ENCODE data around the gene SHB. TPM values are rescaled to one million over a fixed set of nuclear protein-coding genes. Genes with fewer than 3 reads are reported as not detected.

Gene SHB
- total RNA-seq, 2 experiments from 2014 or later, result 0.23 to 1.1 TPM

GRCh38 chr9:38096238-38096805 is 27.3 kb upstream of the SHB start:
- no peak overlapping the region for H3K4me3 Mint-ChIP-seq
- H3K9me3 Mint-ChIP-seq (ENCODE audit: low read depth), result no peaks in the 10 kb centered on the region
- CTCF ChIA-PET, result no interaction called here
- ATAC-seq (no peak), DNase-seq (peak; percentile 14)
- H3K36me3 Mint-ChIP-seq, result no peaks in the 10 kb centered on the region
- no peak overlapping the region for H3K27ac Mint-ChIP-seq
- H3K4me1 Mint-ChIP-seq, result no peaks in the 10 kb centered on the region
- peaks cover 35% of the 10 kb centered on the region for H3K27me3 Mint-ChIP-seq

GRCh38 chr9:38094165-38094564 is 25.1 kb upstream of the SHB start:
- H3K36me3 Mint-ChIP-seq, result no peaks in the 10 kb centered on the region
- CTCF ChIA-PET, result interaction anchor here (0.6 to 0.9 kb wide), 2 partner anchors 180 to 365 kb away, joined by 3 read pairs; no protein-coding TSS in a partner anchor

GRCh38 chr9:38092656-38093055 is 23.6 kb upstream of the SHB start:
- ATAC-seq, result no peak
- CTCF ChIA-PET, result no interaction called here
- no peaks in the 10 kb centered on the region for H3K36me3 Mint-ChIP-seq
- H3K27me3 Mint-ChIP-seq, result peaks cover 26% of the 10 kb centered on the region
- H3K9me3 Mint-ChIP-seq (ENCODE audit: low read depth), result no peaks in the 10 kb centered on the region
- no peak overlapping the region for H3K27ac Mint-ChIP-seq
- H3K4me1 Mint-ChIP-seq, result no peaks in the 10 kb centered on the region
- no peak overlapping the region for H3K4me3 Mint-ChIP-seq
- DNase-seq, result no peak

More at GRCh38 chr9:38094165-38094564, 25.1 kb upstream of the SHB start:
- peaks cover 31% of the 10 kb centered on the region for H3K27me3 Mint-ChIP-seq
- H3K9me3 Mint-ChIP-seq (ENCODE audit: low read depth), result no peaks in the 10 kb centered on the region
- ATAC-seq (no peak), DNase-seq (peak; percentile 14)
- H3K4me1 Mint-ChIP-seq, result no peaks in the 10 kb centered on the region
- H3K27ac Mint-ChIP-seq, result no peak overlapping the region
- H3K4me3 Mint-ChIP-seq, result no peak overlapping the region

- no peak overlapping the region for H3K4me3 Mint-ChIP-seq
- CTCF ChIA-PET, result interaction anchor here (1.3 to 1.5 kb wide), 2 partner anchors 179 to 182 kb away, joined by 3 to 6 read pairs; no protein-coding TSS in a partner anchor
- no peak overlapping the region for H3K27ac Mint-ChIP-seq
- no peaks in the 10 kb centered on the region for H3K4me1 Mint-ChIP-seq
- peaks cover 26% of the 10 kb centered on the region for H3K27me3 Mint-ChIP-seq
- H3K36me3 Mint-ChIP-seq, result no peaks in the 10 kb centered on the region
- no peak for ATAC-seq
- DNase-seq, result no peak
- no peaks in the 10 kb centered on the region for H3K9me3 Mint-ChIP-seq (ENCODE audit: low read depth)
These were observed 23.1 kb upstream of the SHB start for GRCh38 chr9:38092200-38092524.

- ATAC-seq, result no peak
- H3K27me3 Mint-ChIP-seq, result peaks cover 29% of the 10 kb centered on the region
These were observed 22.5 kb upstream of the SHB start for GRCh38 chr9:38091310-38092199.

GRCh38 chr9:38090170-38090569 is 21.1 kb upstream of the SHB start:
- CTCF ChIA-PET, result interaction anchor here (1.6 to 5.1 kb wide), 2 partner anchors 19 to 178 kb away, joined by 4 to 51 read pairs; no protein-coding TSS in a partner anchor
- no peaks in the 10 kb centered on the region for H3K9me3 Mint-ChIP-seq (ENCODE audit: low read depth)
- ATAC-seq (no peak), DNase-seq (peak; percentile 18)
- H3K4me3 Mint-ChIP-seq, result no peak overlapping the region
- no peaks in the 10 kb centered on the region for H3K4me1 Mint-ChIP-seq
- no peaks in the 10 kb centered on the region for H3K36me3 Mint-ChIP-seq
- H3K27me3 Mint-ChIP-seq, result peaks cover 35% of the 10 kb centered on the region
- no peak overlapping the region for H3K27ac Mint-ChIP-seq

More at GRCh38 chr9:38091310-38092199, 22.5 kb upstream of the SHB start:
- CTCF ChIA-PET, result interaction anchor here (1.3 to 1.5 kb wide), 2 partner anchors 178 to 181 kb away, joined by 3 to 6 read pairs; no protein-coding TSS in a partner anchor
- no peaks in the 10 kb centered on the region for H3K9me3 Mint-ChIP-seq (ENCODE audit: low read depth)
- DNase-seq, result peak; percentile 34
- H3K4me1 Mint-ChIP-seq, result no peaks in the 10 kb centered on the region
- H3K27ac Mint-ChIP-seq, result no peak overlapping the region
- no peak overlapping the region for H3K4me3 Mint-ChIP-seq
- no peaks in the 10 kb centered on the region for H3K36me3 Mint-ChIP-seq

GRCh38 chr9:38089387-38090165 is 20.5 kb upstream of the SHB start:
- Mint-ChIP-seq H3K9me3 (ENCODE audit: low read depth) (no peaks in the 10 kb centered on the region), H3K4me3 (no peak overlapping the region), H3K27me3 (peaks cover 41% of the 10 kb centered on the region), H3K36me3 (no peaks in the 10 kb centered on the region), H3K27ac (no peak overlapping the region), H3K4me1 (no peaks in the 10 kb centered on the region)
- CTCF ChIA-PET, result interaction anchor here (0.9 to 5.1 kb wide), 6 partner anchors 19 to 255 kb away, joined by 3 to 51 read pairs (median 4); no protein-coding TSS in a partner anchor
- DNase-seq, result peak; percentile 21
- no peak for ATAC-seq

- CTCF ChIA-PET, result interaction anchor here (0.6 to 5.1 kb wide), 27 partner anchors 11 to 313 kb away, joined by 3 to 51 read pairs (median 4); partner anchors contain the start of genes ALDH1B1, SHB and SLC25A51
- no peak overlapping the region for H3K4me3 Mint-ChIP-seq
- DNase-seq, result peak; percentile 76
These were observed 19.2 kb upstream of the SHB start for GRCh38 chr9:38088006-38088925.

GRCh38 chr9:38086496-38086895 is 17.5 kb upstream of the SHB start:
- ATAC-seq (no peak), DNase-seq (peak; percentile 23)
- Mint-ChIP-seq H3K27ac (no peak overlapping the region), H3K27me3 (peaks cover 33% of the 10 kb centered on the region), H3K36me3 (no peaks in the 10 kb centered on the region), H3K4me3 (no peak overlapping the region), H3K4me1 (no peaks in the 10 kb centered on the region), H3K9me3 (ENCODE audit: low read depth) (no peaks in the 10 kb centered on the region)
- CTCF ChIA-PET, result interaction anchor here (0.6 to 5.1 kb wide), 6 partner anchors 22 to 605 kb away, joined by 3 to 51 read pairs (median 6); no protein-coding TSS in a partner anchor

More at GRCh38 chr9:38088006-38088925, 19.2 kb upstream of the SHB start:
- H3K9me3 Mint-ChIP-seq (ENCODE audit: low read depth), result no peaks in the 10 kb centered on the region
- peaks cover 42% of the 10 kb centered on the region for H3K27me3 Mint-ChIP-seq
- no peak overlapping the region for H3K27ac Mint-ChIP-seq
- H3K36me3 Mint-ChIP-seq, result no peaks in the 10 kb centered on the region
- H3K4me1 Mint-ChIP-seq, result no peaks in the 10 kb centered on the region
- ATAC-seq, result peak; percentile 55

- H3K9me3 Mint-ChIP-seq (ENCODE audit: low read depth), result no peaks in the 10 kb centered on the region
- no peak overlapping the region for H3K27ac Mint-ChIP-seq
- no peaks in the 10 kb centered on the region for H3K36me3 Mint-ChIP-seq
- H3K27me3 Mint-ChIP-seq, result peaks cover 34% of the 10 kb centered on the region
- DNase-seq (peak; percentile 16), ATAC-seq (no peak)
- H3K4me1 Mint-ChIP-seq, result no peaks in the 10 kb centered on the region
- no peak overlapping the region for H3K4me3 Mint-ChIP-seq
- CTCF ChIA-PET, result interaction anchor here (5.1 kb wide), 1 partner anchor 173 kb away, joined by 51 read pairs; no protein-coding TSS in a partner anchor
These were observed 16.3 kb upstream of the SHB start for GRCh38 chr9:38085308-38085707.

GRCh38 chr9:38084556-38084880 is 15.5 kb upstream of the SHB start:
- H3K9me3 Mint-ChIP-seq (ENCODE audit: low read depth), result no peaks in the 10 kb centered on the region

GRCh38 chr9:38083858-38084555 is 15.0 kb upstream of the SHB start:
- DNase-seq (peak; percentile 19), ATAC-seq (no peak)
- CTCF ChIA-PET, result no interaction called here
- Mint-ChIP-seq H3K9me3 (ENCODE audit: low read depth) (no peaks in the 10 kb centered on the region), H3K27ac (no peak overlapping the region), H3K4me3 (no peak overlapping the region), H3K4me1 (no peaks in the 10 kb centered on the region), H3K27me3 (peaks cover 31% of the 10 kb centered on the region), H3K36me3 (no peaks in the 10 kb centered on the region)

More at GRCh38 chr9:38084556-38084880, 15.5 kb upstream of the SHB start:
- CTCF ChIA-PET, result no interaction called here
- Mint-ChIP-seq H3K36me3 (no peaks in the 10 kb centered on the region), H3K4me3 (no peak overlapping the region), H3K27ac (no peak overlapping the region), H3K27me3 (peaks cover 33% of the 10 kb centered on the region), H3K4me1 (no peaks in the 10 kb centered on the region)
- ATAC-seq, result no peak
- DNase-seq, result peak; percentile 19
